HTR-8/SVneo (cell line): ENCODE data around the gene RASIP1.
"Not testable (repeated sequence)": the region's sequence is repeated elsewhere in the genome, so short reads cannot be mapped to it uniquely, and the experiment has no call there.

Experiments
- DNase-seq: peaks from one replicate; pipeline ENCODE4 v3.0.0; 2011; ENCODE audit warnings: low spot score, mixed read lengths; ENCODE audit not compliant: insufficient read length
- FAIRE-seq: peaks from 2 replicates; lab custom pipeline; 2011; peaks lifted over from hg19 to GRCh38; lab: Jason Lieb, UNC

The RASIP1 gene

DNA sequence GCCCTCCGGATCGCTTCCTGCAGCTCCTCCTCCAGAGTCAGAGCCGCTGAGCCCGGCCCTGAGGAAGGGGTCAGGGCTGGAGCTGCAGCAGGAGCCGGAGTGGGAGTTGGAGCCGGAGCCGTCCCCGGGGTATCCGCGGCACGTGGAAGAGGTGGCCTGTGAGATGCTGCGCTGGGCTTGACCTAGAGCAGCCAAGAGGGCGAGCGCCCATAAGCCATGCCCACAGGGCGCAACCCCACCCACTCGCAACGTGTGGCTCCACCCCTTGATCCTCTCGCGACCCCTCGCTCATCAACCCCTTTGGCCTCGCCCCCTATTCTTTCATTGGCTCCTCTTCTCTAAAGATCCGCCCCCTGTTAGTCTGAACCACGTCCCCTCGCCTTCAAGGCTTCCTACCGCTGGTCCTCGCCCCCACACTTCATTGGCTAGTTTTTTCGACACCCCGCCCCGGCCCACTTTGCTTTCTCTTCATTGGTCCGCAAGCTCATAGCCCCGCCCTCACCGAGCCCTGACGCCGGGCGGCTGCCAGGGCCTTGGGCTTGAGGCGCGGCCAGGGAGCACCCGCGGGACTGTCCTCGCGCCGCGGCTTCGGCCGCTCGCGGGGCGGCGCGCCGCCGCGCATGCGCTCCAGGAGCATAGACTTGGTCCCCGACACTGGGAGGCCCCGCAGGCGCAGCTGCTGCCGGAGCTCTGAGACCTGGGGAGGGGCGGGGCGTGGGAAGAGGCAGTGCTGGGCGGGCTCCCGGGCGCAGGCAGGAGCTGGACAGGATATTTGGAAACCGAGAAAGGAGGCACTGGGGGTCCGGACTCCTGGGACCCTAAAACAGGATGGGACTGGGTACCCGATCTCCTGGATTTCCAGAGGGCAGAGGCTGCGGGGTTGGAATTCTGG is 26.3 kb downstream of the RASIP1 start:
- FAIRE-seq (peak; percentile 98), DNase-seq (peak; percentile 99)

GRCh38 chr19:48713041-48713863 is 27.2 kb downstream of the RASIP1 start:
- peak; percentile 37 for DNase-seq
- FAIRE-seq: no peak

DNA sequence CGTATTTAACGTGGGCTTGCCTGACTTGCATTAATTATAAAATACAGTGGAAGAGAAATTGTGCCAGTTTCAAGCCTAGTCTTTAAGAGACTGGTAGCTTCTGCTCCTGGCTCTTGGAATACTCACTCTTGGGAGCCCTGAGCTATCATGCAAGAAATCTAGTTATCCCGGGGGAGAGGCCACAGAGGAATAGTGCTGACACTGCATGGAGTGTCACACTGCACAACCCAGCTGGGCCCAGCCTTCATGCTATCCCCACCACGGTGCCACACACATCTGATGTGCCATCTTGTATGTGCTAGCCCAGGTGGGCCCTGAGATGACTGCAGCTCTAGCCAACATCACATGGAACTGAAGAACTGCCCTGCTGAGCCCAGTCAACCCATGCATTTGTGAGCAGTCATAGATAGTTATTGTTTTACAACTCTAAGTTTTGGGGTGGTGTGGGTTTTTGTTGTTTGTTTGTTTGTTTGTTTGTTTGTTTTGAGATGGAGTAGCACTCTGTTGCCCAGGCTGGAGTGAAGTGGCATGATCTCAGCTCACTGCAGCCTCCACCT is 29.2 kb downstream of the RASIP1 start:
- DNase-seq: no peak
- peak; percentile 9 for FAIRE-seq

GRCh38 chr19:48708471-48708870 is 31.9 kb downstream of the RASIP1 start:
- no peak for FAIRE-seq
- no peak for DNase-seq

- FAIRE-seq (no peak), DNase-seq (no peak)
These were observed 35.0 kb downstream of the RASIP1 start for GRCh38 chr19:48705431-48705830.

DNA sequence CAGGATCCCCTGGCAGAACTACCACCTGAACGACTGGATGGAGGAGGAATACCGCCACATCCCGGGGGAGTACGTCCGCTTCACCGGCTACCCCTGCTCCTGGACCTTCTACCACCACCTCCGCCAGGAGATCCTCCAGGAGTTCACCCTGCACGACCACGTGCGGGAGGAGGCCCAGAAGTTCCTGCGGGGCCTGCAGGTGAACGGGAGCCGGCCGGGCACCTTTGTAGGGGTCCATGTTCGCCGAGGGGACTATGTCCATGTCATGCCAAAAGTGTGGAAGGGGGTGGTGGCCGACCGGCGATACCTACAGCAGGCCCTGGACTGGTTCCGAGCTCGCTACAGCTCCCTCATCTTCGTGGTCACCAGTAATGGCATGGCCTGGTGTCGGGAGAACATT is 37.1 kb downstream of the RASIP1 start:
- DNase-seq: no peak
- no peak for FAIRE-seq

- DNase-seq (no peak), FAIRE-seq (no peak)
These were observed 37.7 kb downstream of the RASIP1 start for GRCh38 chr19:48702701-48703100.

- DNase-seq: no peak
- no peak for FAIRE-seq
These were observed 42.4 kb downstream of the RASIP1 start for GRCh38 chr19:48698046-48698445.

DNA sequence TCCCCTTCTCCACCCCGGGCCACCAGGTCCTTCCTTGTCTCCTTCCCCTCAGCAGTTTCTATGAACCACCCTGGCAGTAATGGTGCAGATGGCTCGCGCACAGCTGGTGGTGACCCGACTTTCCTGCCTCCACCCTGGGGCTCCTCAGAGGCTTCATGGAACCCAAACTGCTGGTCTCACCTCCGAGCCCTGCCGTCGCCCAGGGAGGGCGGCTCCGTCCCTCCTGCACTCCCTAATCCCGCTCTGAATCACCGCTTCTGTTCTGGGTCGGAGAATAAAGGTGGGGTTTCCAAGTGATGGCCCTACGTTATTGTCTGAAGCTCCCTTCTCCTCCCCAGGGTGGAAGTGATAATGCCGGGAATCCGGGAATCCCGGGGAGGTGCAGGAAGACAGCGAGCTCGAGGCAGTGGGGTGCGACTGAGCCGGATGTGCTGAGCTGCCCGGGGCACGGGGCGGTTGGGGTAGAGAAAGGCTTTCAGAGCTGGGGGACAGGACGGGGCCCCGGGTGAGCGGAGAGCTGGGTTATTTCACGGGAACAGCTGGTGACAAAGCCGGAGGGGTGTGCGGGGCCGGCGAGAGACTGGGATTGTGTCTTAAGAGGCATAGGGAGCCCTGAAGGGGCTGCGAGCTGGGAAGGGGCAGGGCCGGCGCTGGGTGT is 43.9 kb downstream of the RASIP1 start:
- FAIRE-seq (no peak), DNase-seq (no peak)

DNA sequence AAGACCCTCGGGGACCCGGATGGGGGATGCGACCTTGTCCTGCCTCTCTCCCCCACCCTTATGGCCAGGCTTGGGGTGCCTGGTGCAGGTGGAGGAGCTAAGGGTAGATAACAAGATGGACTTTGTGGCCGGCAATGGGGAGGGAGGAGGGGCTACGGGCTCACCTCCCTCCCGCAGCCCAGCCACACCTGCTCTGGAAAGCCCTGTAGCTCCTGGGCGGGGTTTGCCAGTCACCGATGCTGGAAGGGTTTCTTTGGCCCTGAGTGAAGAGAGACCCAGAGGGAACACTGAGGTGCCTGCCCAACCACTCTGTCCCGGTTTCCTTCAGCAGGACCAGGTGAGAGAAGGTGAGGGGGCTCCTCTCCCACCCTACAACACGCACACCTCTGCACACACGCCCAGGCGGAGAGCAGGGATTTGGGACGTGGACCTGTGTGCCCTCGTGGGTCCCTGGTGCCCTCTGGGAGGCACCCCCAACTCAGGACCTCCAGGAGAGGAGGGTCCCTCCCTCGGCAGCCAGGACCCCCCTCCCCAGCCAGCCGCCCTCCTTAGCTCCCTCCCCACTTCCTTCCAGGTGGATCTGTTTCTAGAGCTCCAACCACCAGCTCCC is 44.6 kb downstream of the RASIP1 start, which contains the start of gene FUT2:
TSS of gene FUT2 (plus strand) at position 229 of the 610 bp plus-strand sequence. CDS start 6,986 bp downstream, outside the sequence.
- no peak for FAIRE-seq
- no peak for DNase-seq

- not testable (repeated sequence) for FAIRE-seq, DNase-seq
These were observed 46.8 kb downstream of the RASIP1 start for GRCh38 chr19:48693629-48694028.

- DNase-seq (no peak), FAIRE-seq (no peak)
These were observed 51.0 kb downstream of the RASIP1 start for GRCh38 chr19:48689449-48689848.

- FAIRE-seq (no peak), DNase-seq (no peak)
These were observed 52.6 kb downstream of the RASIP1 start for GRCh38 chr19:48687776-48688175.

GRCh38 chr19:48686637-48687036 is 53.8 kb downstream of the RASIP1 start:
- FAIRE-seq, DNase-seq: not testable (repeated sequence)

DNA sequence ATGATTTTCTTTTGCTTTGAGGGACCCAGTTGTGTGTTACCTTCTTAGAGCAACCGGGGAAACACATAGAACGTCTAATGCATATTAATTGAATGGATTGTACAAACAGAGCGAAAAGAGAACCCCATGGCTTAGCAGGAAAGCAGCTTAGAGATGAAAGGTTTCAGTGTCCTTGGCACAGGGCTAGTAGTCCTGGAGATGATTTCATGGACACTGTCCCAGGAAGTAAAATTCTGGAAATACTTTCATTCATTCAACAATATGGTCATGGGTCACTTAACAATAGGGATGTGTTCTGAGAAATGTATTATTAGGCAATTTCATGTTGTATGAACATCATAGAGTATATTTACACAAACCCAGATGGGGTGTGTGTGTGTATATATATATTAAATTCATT is 54.3 kb downstream of the RASIP1 start:
- FAIRE-seq (no peak), DNase-seq (no peak)

DNA sequence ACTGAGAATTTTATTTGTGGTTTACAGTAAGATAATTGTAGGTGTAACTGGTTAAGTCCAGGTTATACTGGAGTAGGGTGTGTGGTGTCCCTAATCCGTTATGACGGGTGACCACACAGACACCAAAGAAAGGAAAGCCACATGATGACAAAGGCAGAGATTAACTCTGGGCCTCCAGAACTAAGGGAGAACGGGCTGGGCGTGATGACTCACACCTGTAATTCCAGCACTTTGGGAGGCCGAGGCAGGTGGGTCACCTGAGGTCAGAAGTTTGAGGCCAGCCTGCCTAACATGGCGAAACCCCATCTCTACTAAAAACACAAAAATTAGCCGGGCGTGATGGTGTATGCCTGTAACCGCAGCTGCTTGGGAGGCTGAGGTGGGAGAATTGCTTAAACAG is 54.8 kb downstream of the RASIP1 start:
- no peak for DNase-seq
- FAIRE-seq: no peak

- FAIRE-seq: no peak
- no peak for DNase-seq
These were observed 57.1 kb downstream of the RASIP1 start for GRCh38 chr19:48683349-48683748.

DNA sequence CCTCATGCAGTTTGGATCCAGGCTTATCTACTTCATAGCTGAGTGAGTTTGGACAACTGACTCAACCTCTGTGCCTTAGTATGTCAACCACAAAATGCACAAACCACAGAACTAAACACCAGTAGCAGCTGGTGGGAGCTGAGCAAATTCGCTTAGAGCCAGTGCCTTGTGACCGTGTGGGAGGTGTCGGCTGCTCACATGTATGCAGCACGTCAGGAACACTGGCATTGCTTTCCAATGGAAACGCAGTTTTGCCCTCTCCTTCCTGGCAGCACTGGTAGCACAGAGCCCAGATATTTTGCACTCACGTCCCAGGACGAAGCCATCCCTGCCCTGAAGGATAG is 59.3 kb downstream of the RASIP1 start:
- no peak for DNase-seq
- FAIRE-seq: no peak

DNA sequence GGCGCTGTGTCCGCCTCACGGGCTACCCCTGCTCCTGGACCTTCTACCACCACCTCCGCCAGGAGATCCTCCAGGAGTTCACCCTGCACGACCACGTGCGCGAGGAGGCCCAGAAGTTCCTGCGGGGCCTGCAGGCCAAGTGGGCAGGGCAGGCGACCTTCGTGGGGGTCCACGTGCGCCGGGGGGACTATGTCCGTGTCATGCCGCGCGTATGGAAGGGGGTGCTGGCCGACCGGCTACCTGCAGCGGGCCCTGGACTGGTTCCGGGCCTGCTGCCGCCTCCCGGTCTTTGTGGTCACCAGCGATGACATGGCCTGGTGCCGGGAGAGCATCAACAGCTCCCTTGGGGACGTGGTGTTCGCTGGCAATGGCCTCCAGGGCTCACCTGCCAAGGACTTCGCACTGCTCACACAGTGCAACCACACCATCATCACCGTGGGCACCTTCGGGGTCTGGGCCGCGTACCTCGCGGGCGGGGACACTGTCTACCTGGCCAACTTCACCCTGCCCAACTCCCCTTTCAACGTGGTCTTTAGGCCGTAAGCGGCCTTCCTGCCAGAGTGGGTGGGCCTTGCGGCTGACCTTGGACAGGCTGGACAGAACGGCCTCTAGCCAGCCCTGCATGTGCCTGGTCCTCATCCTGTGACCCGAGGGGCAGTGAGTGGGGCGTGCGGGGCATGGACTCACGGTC is 59.8 kb downstream of the RASIP1 start:
- DNase-seq: no peak
- FAIRE-seq: no peak
